Esophagus muscularis mucosa (tissue), 4 donors: ENCODE results near the gene HSD17B3. TPM values are rescaled to one million over a fixed set of nuclear protein-coding genes. Genes with fewer than 3 reads are reported as not detected.

Experiments
- DNase-seq: peaks from one replicate; pipeline ENCODE4 v3.0.0-alpha.2; 2017; ENCODE audit errors: extremely low spot score
- H3K27ac ChIP-seq, 4 donors: fragments of 200-600 bp; sonication (generic); replicated peaks in 1 of 4; 1 replicate in 3 of 4; 2 replicates in 1 of 4; pipeline ENCODE4 v1.5.1; 2016 to 2019; ENCODE audit warnings: mild to moderate bottlenecking in 1 of 4
- H3K27me3 ChIP-seq, 4 donors: fragments of 200-600 bp; sonication (generic); one replicate each; pipeline versions ENCODE4 v1.5.1 to v1.6.0; 2016 to 2019
- H3K36me3 ChIP-seq, 4 donors: fragments of 200-600 bp; sonication (generic); one replicate each; pipeline ENCODE4 v1.5.1; 2016 to 2019
- H3K4me1 ChIP-seq, 4 donors: fragments of 200-600 bp; sonication (generic); one replicate each; pipeline ENCODE4 v1.5.1; 2016 to 2019
- H3K4me3 ChIP-seq, 4 donors: fragments of 200-600 bp; sonication (generic); 1 replicate in 2 of 4; 2 replicates in 2 of 4; pipeline ENCODE4 v1.5.1; 2016 to 2019; ENCODE audit warnings: mild to moderate bottlenecking in 4 of 4, moderate library complexity in 1 of 4
- H3K9me3 ChIP-seq, 4 donors: fragments of 200-600 bp; sonication (generic); 1 replicate in 3 of 4; 2 replicates in 1 of 4; pipeline ENCODE4 v1.5.1; 2016 to 2019
- CTCF ChIP-seq, 3 experiments: fragments of 200-600 bp in 2 of 3; fragments of 450-650 bp in 1 of 3; sonication (generic) in 2 of 3; IDR thresholded peaks; one replicate each; pipeline ENCODE4 v1.5.1; 2017 to 2019; ENCODE audit warnings: antibody characterized with exemption in 3 of 3, mild to moderate bottlenecking in 2 of 3, moderate library complexity in 1 of 3
- EP300 ChIP-seq: sonication (generic); formaldehyde crosslinking; IDR thresholded peaks from one replicate; pipeline ENCODE4 v1.6.1; 2017; ENCODE audit warnings: antibody characterized with exemption
- POLR2A ChIP-seq: fragments of 450-650 bp; IDR thresholded peaks from one replicate; pipeline ENCODE4 v1.6.1; 2017; ENCODE audit warnings: antibody characterized with exemption, moderate library complexity, mild to moderate bottlenecking, low read depth
- POLR2AphosphoS5 ChIP-seq, 2 donors: sonication (generic); formaldehyde crosslinking; IDR thresholded peaks; one replicate each; pipeline ENCODE4 v1.6.1; 2017; ENCODE audit warnings: antibody characterized with exemption in 2 of 2
- WGBS: methylation state at CpG from one replicate; pipeline ENCODE4 v1.1.5; 2018; 5-methylcytosine and 5-hydroxymethylcytosine counted together
- intact Hi-C: fragments of 100-400 bp; cut with DNase I; formaldehyde crosslinking; loops from one replicate; pipeline ENCODE4 v1.15.1; 2023
- total RNA-seq, 4 donors: library from RNA; depleted of rRNA; stranded (reverse); fragments of >200 nt; gene quantifications; one replicate each; pipeline versions ENCODE4 v1.1.0 to v1.2.1, GENCODE V29; 2016

The HSD17B3 gene
- total RNA-seq, 4 donors from 2014 or later = 0.83 to 0.98 (median 0.83) TPM; not detected in 1

DNA sequence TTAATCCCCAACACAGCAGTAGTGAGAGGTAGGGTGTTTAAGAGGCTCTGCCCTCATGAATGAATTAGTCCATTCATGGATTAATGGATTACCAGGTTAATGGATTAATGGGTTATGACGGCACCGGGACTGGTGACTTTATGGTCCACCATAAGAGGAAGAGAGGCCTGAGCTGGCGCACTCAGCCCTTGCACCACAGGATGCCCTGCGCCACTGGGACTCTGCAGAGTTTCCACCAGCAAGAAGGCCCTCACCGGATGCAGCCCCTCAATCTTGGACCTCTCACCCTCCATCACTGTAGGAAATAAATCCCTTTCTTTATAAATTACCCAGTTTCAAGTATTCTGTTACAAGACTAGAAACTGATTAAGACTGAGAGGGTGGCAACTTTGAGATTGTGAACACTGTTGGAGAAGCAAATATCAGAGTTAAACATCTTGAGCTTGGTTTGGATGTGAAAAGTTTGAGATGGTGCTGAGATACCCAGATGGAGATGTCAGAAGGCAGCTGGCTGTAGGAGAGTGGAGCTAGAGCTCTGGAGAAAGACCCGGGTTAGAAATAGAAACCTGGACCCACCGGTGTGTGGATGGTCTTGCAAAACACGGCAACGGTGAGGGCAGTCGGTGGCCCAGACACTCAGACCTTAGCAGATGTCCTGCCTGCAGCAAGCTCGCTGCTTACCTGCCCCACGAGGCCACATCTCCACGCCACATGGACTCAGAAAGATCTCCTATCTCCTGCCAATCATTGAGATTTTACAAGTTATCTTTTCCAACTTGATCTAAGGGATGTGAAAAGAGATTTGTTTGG is 98.8 kb downstream of the HSD17B3 start:
- H3K36me3 ChIP-seq = no peaks in the 10 kb centered on the region
- WGBS = 91% methylated on average over 9 of the region's 13 CpGs
- no peak overlapping the region for H3K27ac ChIP-seq
- peaks cover 0 to 12% (median 10%) of the 10 kb centered on the region in 4 donors for H3K4me1 ChIP-seq
- no peak for DNase-seq
- intact Hi-C loops = no loop called here
- H3K4me3 ChIP-seq = no peak overlapping the region
- H3K9me3 ChIP-seq = no peaks in the 10 kb centered on the region
- H3K27me3 ChIP-seq = no peaks in the 10 kb centered on the region
- no peak for TF ChIP-seq POLR2A
- no peak for TF ChIP-seq EP300
- TF ChIP-seq CTCF (IDR thresholded peaks at IDR 0.05) = no peak
- TF ChIP-seq POLR2AphosphoS5 (IDR thresholded peaks at IDR 0.05) = no peak

- DNase-seq = no peak
- no peak overlapping the region for H3K4me3 ChIP-seq
- 100% methylated on average over 3 of the region's 6 CpGs for WGBS
- intact Hi-C loops = no loop called here
- TF ChIP-seq POLR2AphosphoS5 (IDR thresholded peaks at IDR 0.05) = no peak
- no peak for TF ChIP-seq EP300
- no peak for TF ChIP-seq CTCF (IDR thresholded peaks at IDR 0.05)
- TF ChIP-seq POLR2A = no peak
- no peak overlapping the region for H3K27ac ChIP-seq
- H3K36me3 ChIP-seq = no peaks in the 10 kb centered on the region
- no peaks in the 10 kb centered on the region for H3K9me3 ChIP-seq
- H3K27me3 ChIP-seq = no peaks in the 10 kb centered on the region
- peaks cover 0 to 12% (median 10%) of the 10 kb centered on the region in 4 donors for H3K4me1 ChIP-seq
Observed at GRCh38 chr9:96201140-96201539, 100.8 kb downstream of the HSD17B3 start.

GRCh38 chr9:96199006-96199405 is 103.0 kb downstream of the HSD17B3 start:
- Histone ChIP-seq H3K9me3 (no peaks in the 10 kb centered on the region), H3K27me3 (no peaks in the 10 kb centered on the region), H3K4me3 (no peak overlapping the region), H3K36me3 (no peaks in the 10 kb centered on the region), H3K27ac (no peak overlapping the region), H3K4me1 (peaks cover 0 to 7% (median 5%) of the 10 kb centered on the region in 4 donors)
- TF ChIP-seq POLR2AphosphoS5 (IDR thresholded peaks at IDR 0.05) (no peak), POLR2A (no peak), CTCF (IDR thresholded peaks at IDR 0.05) (no peak), EP300 (no peak)
- DNase-seq = no peak
- 75% methylated on average over 5 of the region's 5 CpGs for WGBS
- intact Hi-C loops = no loop called here

GRCh38 chr9:96195541-96195940 is 106.4 kb downstream of the HSD17B3 start:
- DNase-seq = no peak
- WGBS = 83% methylated on average over 3 of the region's 3 CpGs
- H3K4me3 ChIP-seq = no peak overlapping the region
- no peaks in the 10 kb centered on the region for H3K36me3 ChIP-seq
- intact Hi-C loops = no loop called here
- no peaks in the 10 kb centered on the region for H3K27me3 ChIP-seq
- H3K9me3 ChIP-seq = peaks cover 0 to 5% (median 4%) of the 10 kb centered on the region in 4 donors
- no peaks in the 10 kb centered on the region for H3K4me1 ChIP-seq
- H3K27ac ChIP-seq = no peak overlapping the region
- no peak for TF ChIP-seq POLR2A
- no peak for TF ChIP-seq CTCF (IDR thresholded peaks at IDR 0.05)
- TF ChIP-seq EP300 = no peak
- no peak for TF ChIP-seq POLR2AphosphoS5 (IDR thresholded peaks at IDR 0.05)
